Measurements from ENCODE around the gene NFATC2. TPM values are rescaled to one million over a fixed set of nuclear protein-coding genes. Genes with fewer than 3 reads are reported as not detected.

The NFATC2 gene
- total and polyA plus RNA-seq, 2 of the 8 experiments (the other 6 are each of a cell fraction or from before 2014, with no cell fraction given): 0.27 to 0.91 TPM

- Histone ChIP-seq H3K23me2 (ENCODE audit: low read depth, low read length) (no peaks in the 10 kb centered on the region), H2BK12ac (ENCODE audit: low read depth, low read length) (no peak overlapping the region), H3K4ac (replicated peaks; ENCODE audit: insufficient read length, low read depth, low read length) (no peak overlapping the region), H3K79me2 (ENCODE audit: control insufficient read depth in 1 of 2, insufficient read depth in 2 of 2, low read length in 2 of 2) (no peaks in the 10 kb centered on the region), H4K91ac (replicated peaks; ENCODE audit: insufficient read length, low read length) (no peak overlapping the region), H2AK5ac (ENCODE audit: low read depth, low read length) (no peak overlapping the region), H2BK120ac (replicated peaks; ENCODE audit: low read depth, low read length) (no peak overlapping the region), H3K14ac (ENCODE audit: insufficient read length) (no peak overlapping the region), H2BK15ac (ENCODE audit: low read length) (no peak overlapping the region), H3K56ac (replicated peaks; ENCODE audit: insufficient read length, low read depth, low read length) (no peak overlapping the region), H3K79me1 (ENCODE audit: low read depth, low read length) (no peaks in the 10 kb centered on the region), H3K27me3 (replicated peaks in 1 of 4; ENCODE audit: control insufficient read depth in 3 of 4, extremely low read depth in 1 of 4, insufficient read depth in 3 of 4, low read length in 3 of 4) (no peaks in the 10 kb centered on the region), H4K5ac (ENCODE audit: insufficient read length, low read depth, low read length) (no peak overlapping the region), H3K27ac (ENCODE audit: low read depth, low read length) (no peak overlapping the region), H3K18ac (ENCODE audit: extremely low read depth, low read length) (no peak overlapping the region), H3K36me3 (ENCODE audit: control insufficient read depth in 2 of 4, insufficient read depth in 4 of 4, low read length in 3 of 4) (no peaks in the 10 kb centered on the region), H4K20me1 (replicated peaks in 1 of 2; ENCODE audit: control insufficient read depth in 1 of 2, insufficient read depth in 2 of 2, low read length in 2 of 2) (no peaks in the 10 kb centered on the region), H3K9me3 (ENCODE audit: insufficient read depth in 2 of 2, low read depth in 1 of 2, low read length in 1 of 2) (no peaks in the 10 kb centered on the region), H2BK5ac (ENCODE audit: low read depth, low read length) (no peak overlapping the region), H3K4me3 (ENCODE audit: extremely low read depth in 1 of 4, insufficient read depth in 2 of 4, low read depth in 3 of 4, low read length in 4 of 4) (no peak overlapping the region), H3K23ac (ENCODE audit: insufficient read length) (no peak overlapping the region), H3K4me2 (ENCODE audit: insufficient read depth in 1 of 2, low read depth in 2 of 2, low read length in 2 of 2) (no peak overlapping the region), H2BK20ac (ENCODE audit: low read length) (no peak overlapping the region), H3K9ac (replicated peaks in 1 of 4; ENCODE audit: extremely low read depth in 1 of 4, low read depth in 3 of 4, low read length in 3 of 4) (no peak overlapping the region), H3K4me1 (replicated peaks in 1 of 4; ENCODE audit: control insufficient read depth in 3 of 4, insufficient read depth in 4 of 4, low read length in 3 of 4) (peaks cover 0 to 8% (median 0%) of the 10 kb centered on the region in 4 experiments; a peak in 1 of 7 replicates), H2AFZ (ENCODE audit: low read length) (no peak overlapping the region), H4K8ac (ENCODE audit: extremely low read depth, insufficient read depth, low read length) (no peak overlapping the region)
- CTCF ChIA-PET (ENCODE audit: partially characterized antibody): interaction anchor here (0.7 to 1.4 kb wide), 5 partner anchors 37 to 108 kb away, joined by 3 to 4 read pairs (median 3); no protein-coding TSS in a partner anchor
- POLR2A ChIA-PET (ENCODE audit: partially characterized antibody): interaction anchor here (0.5 to 0.9 kb wide), 2 partner anchors 8 to 26 kb away, joined by 3 read pairs; no protein-coding TSS in a partner anchor
- no peak for FAIRE-seq
- 89% methylated on average over 10 of the region's 10 CpGs; no CpG with 5 or more reads in 1 of the 2 experiments for WGBS, 2 experiments (ENCODE audit: extremely low coverage in 1 of 2, insufficient coverage in 1 of 2, insufficient read length in 1 of 2, insufficient replicate concordance in 2 of 2, low coverage in 1 of 2, low lambda C conversion rate in 2 of 2, missing lambda C conversion rate in 1 of 2)
- DNase-seq (ENCODE audit: low read depth in 1 of 2, low spot score in 2 of 2): no peak
- TF ChIP-seq GABPA (IDR thresholded peaks at IDR 0.05; ENCODE audit: borderline replicate concordance, insufficient read depth, low read length): no peak
- no peak for TF ChIP-seq TEAD4 (IDR thresholded peaks at IDR 0.05; ENCODE audit: low read depth, low read length)
Measured at GRCh38 chr20:51493346-51493791, 49.1 kb downstream of the NFATC2 start.
